DMS153 treated with DMSO at 0.1 percent for 48 hours (cell line): ENCODE results near the gene UBAC2.

Experiments used
- DNase-seq: peaks from one replicate; lab custom pipeline; 2025; ENCODE audit not compliant: unreplicated experiment; lab: John Stamatoyannopoulos, UW

The UBAC2 gene

GRCh38 chr13:99374169-99374991 lies 173.7 kb downstream of the UBAC2 start:
- no peak for DNase-seq

GRCh38 chr13:99374994-99375737 lies 174.5 kb downstream of the UBAC2 start:
- no peak for DNase-seq

GRCh38 chr13:99375738-99376080 lies 175.1 kb downstream of the UBAC2 start:
- no peak for DNase-seq

GRCh38 chr13:99376132-99376531 lies 175.5 kb downstream of the UBAC2 start:
- DNase-seq = no peak

- DNase-seq = no peak
Measured at GRCh38 chr13:99376924-99377323, 176.3 kb downstream of the UBAC2 start.

- no peak for DNase-seq
Measured at GRCh38 chr13:99377641-99378040, 177.0 kb downstream of the UBAC2 start.

- no peak for DNase-seq
Measured at GRCh38 chr13:99378985-99379733, 178.5 kb downstream of the UBAC2 start.

GRCh38 chr13:99379856-99380801 lies 179.5 kb downstream of the UBAC2 start:
- DNase-seq = no peak

- no peak for DNase-seq
Measured at GRCh38 chr13:99380921-99381645, 180.4 kb downstream of the UBAC2 start.

- no peak for DNase-seq
Measured at GRCh38 chr13:99381766-99382165, 181.1 kb downstream of the UBAC2 start.

- DNase-seq = no peak
Measured at GRCh38 chr13:99382428-99383133, 181.9 kb downstream of the UBAC2 start.

GRCh38 chr13:99383511-99383921 lies 182.9 kb downstream of the UBAC2 start:
- DNase-seq = no peak

GRCh38 chr13:99383946-99384345 lies 183.3 kb downstream of the UBAC2 start:
- no peak for DNase-seq

- no peak for DNase-seq
Measured at GRCh38 chr13:99384468-99384867, 183.8 kb downstream of the UBAC2 start.

GRCh38 chr13:99385161-99385560 lies 184.5 kb downstream of the UBAC2 start:
- DNase-seq = no peak

GRCh38 chr13:99385940-99386339 lies 185.3 kb downstream of the UBAC2 start:
- DNase-seq = no peak

- DNase-seq = no peak
Measured at GRCh38 chr13:99386495-99386894, 185.8 kb downstream of the UBAC2 start.

GRCh38 chr13:99386911-99387788 lies 186.5 kb downstream of the UBAC2 start:
- DNase-seq = no peak
